CD4-positive, alpha-beta memory T cell (primary cell): ENCODE results near the gene CLMN. TPM values are rescaled to one million over a fixed set of nuclear protein-coding genes. Genes with fewer than 3 reads are reported as not detected.
"Not testable (repeated sequence)": the region's sequence is repeated elsewhere in the genome, so short reads cannot be mapped to it uniquely, and the experiment has no call there.

Experiments
- CTCF ChIA-PET: fragments of 350-600 bp; sonication (Branson Sonifier 250); formaldehyde crosslinking; loops from one replicate; lab custom pipeline; 2021; ENCODE audit warnings: inconsistent platforms; ENCODE audit not compliant: partially characterized antibody; lab: Charles Lee
- POLR2A ChIA-PET: fragments of 350-600 bp; sonication (Branson Sonifier 250); formaldehyde crosslinking; loops from one replicate; lab custom pipeline; 2021; ENCODE audit not compliant: partially characterized antibody; lab: Charles Lee
- DNase-seq, 5 donors: peaks; one replicate each; pipeline versions ENCODE4 v3.0.0 to v3.0.0-alpha.2; 2020 to 2022; ENCODE audit warnings: mixed read lengths in 1 of 5
- H3K27ac ChIP-seq: one replicate; pipeline ENCODE4 v1.7.0; 2013; ENCODE audit warnings: low read depth, low read length
- H3K27me3 ChIP-seq: 2 replicates; pipeline ENCODE4 v1.7.0; 2013; ENCODE audit warnings: mild to moderate bottlenecking, low read length, moderate library complexity; ENCODE audit not compliant: insufficient read depth
- H3K36me3 ChIP-seq: 2 replicates; pipeline ENCODE4 v1.7.0; 2013; ENCODE audit warnings: mild to moderate bottlenecking, low read length, moderate library complexity; ENCODE audit not compliant: insufficient read depth
- H3K4me1 ChIP-seq: 2 replicates; pipeline ENCODE4 v1.7.0; 2013; ENCODE audit warnings: mild to moderate bottlenecking, low read length, moderate library complexity; ENCODE audit not compliant: insufficient read depth
- H3K4me3 ChIP-seq, 2 donors: one replicate each; pipeline ENCODE4 v1.7.0; 2013; ENCODE audit warnings: low read length in 2 of 2, mild to moderate bottlenecking in 1 of 2
- H3K9me3 ChIP-seq, 2 donors: one replicate each; pipeline ENCODE4 v1.7.0; 2013; ENCODE audit warnings: low read length in 2 of 2, control low read depth in 1 of 2; ENCODE audit not compliant: control insufficient read depth in 1 of 2
- H3K27ac Mint-ChIP-seq, 7 donors: one replicate each; pipeline ENCODE4 v1.8.0; 2020 to 2021; ENCODE audit warnings: mixed read lengths in 7 of 7, mild to moderate bottlenecking in 6 of 7, inconsistent platforms in 3 of 7, moderate library complexity in 3 of 7
- H3K27me3 Mint-ChIP-seq, 2 donors: one replicate each; pipeline ENCODE4 v1.8.0; 2020 to 2021; ENCODE audit warnings: mixed read lengths in 2 of 2
- H3K36me3 Mint-ChIP-seq, 2 donors: one replicate each; pipeline ENCODE4 v1.8.0; 2020 to 2021; ENCODE audit warnings: mixed read lengths in 2 of 2, inconsistent platforms in 1 of 2, mild to moderate bottlenecking in 1 of 2
- H3K4me1 Mint-ChIP-seq, 4 donors: one replicate each; pipeline ENCODE4 v1.8.0; 2020 to 2021; ENCODE audit warnings: mixed read lengths in 4 of 4, mild to moderate bottlenecking in 1 of 4
- H3K4me3 Mint-ChIP-seq, 8 donors: one replicate each; pipeline ENCODE4 v1.8.0; 2020 to 2021; ENCODE audit warnings: mixed read lengths in 8 of 8, mild to moderate bottlenecking in 7 of 8, moderate library complexity in 6 of 8, inconsistent platforms in 3 of 8
- H3K9me3 Mint-ChIP-seq, 8 donors: one replicate each; pipeline ENCODE4 v1.8.0; 2020 to 2021; ENCODE audit warnings: mixed read lengths in 8 of 8, mild to moderate bottlenecking in 5 of 8, inconsistent platforms in 3 of 8, moderate library complexity in 1 of 8
- intact Hi-C: fragments of 100-400 bp; cut with micrococcal nuclease; formaldehyde crosslinking; loops from one replicate; pipeline ENCODE4 v1.15.1; 2023
- polyA plus RNA-seq, 2 donors: library from polyadenylated mRNA; unstranded; fragments of 300-500 nt; fragmentation: Illumina TruSeq; gene quantifications; one replicate each; pipeline ENCODE4 v1.2.3, GENCODE V29; 2021
- total RNA-seq, 2 experiments: library from RNA; stranded (reverse); gene quantifications; one replicate each; pipeline ENCODE4 v1.2.3, GENCODE V29; 2021

CLMN gene
- total and polyA plus RNA-seq, 4 experiments from 2014 or later: 0.22 to 0.70 (median 0.65) TPM; not detected in 1

- Histone ChIP-seq H3K27me3 (no peaks in the 10 kb centered on the region), H3K4me1 (no peaks in the 10 kb centered on the region), H3K4me3 (no peak overlapping the region), H3K27ac (no peak overlapping the region), H3K9me3 (no peaks in the 10 kb centered on the region), H3K36me3 (no peaks in the 10 kb centered on the region)
- Mint-ChIP-seq H3K36me3 (no peaks in the 10 kb centered on the region), H3K4me3 (no peak overlapping the region), H3K4me1 (no peaks in the 10 kb centered on the region), H3K27ac (no peak overlapping the region), H3K9me3 (peaks cover 0 to 14% (median 7%) of the 10 kb centered on the region in 8 donors), H3K27me3 (peaks cover 3 to 8% of the 10 kb centered on the region in 2 donors)
- DNase-seq: no peak
- intact Hi-C loops: no loop called here
- ChIA-PET CTCF (no interaction called here), POLR2A (no interaction called here)
These were observed 115.0 kb downstream of the CLMN start for GRCh38 chr14:95204705-95205104.

DNA sequence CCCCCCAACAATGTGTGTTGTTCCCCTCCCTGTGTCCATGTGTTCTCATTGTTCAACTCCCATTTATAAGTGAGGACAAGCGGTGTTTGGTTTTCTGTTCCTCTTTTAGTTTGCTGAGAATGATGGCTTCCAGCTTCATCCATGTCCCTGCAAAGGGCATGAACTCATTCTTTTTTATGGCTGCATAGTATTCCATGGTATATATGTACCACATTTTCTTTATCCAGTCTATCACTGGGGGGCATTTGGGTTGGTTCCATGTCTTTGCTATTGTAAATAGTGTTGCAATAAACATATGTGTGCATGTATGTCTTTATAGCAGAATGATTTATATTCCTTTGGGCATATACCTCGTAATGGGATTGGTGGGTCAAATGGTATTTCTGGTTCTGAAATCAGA lies 118.0 kb downstream of the CLMN start:
- H3K4me1 ChIP-seq, H3K27ac Mint-ChIP-seq, POLR2A ChIA-PET, intact Hi-C loops, H3K9me3 ChIP-seq, H3K4me3 ChIP-seq, H3K36me3 Mint-ChIP-seq, DNase-seq, H3K36me3 ChIP-seq, H3K4me3 Mint-ChIP-seq, H3K27me3 ChIP-seq, CTCF ChIA-PET, H3K27ac ChIP-seq, H3K4me1 Mint-ChIP-seq: not testable (repeated sequence)
- Mint-ChIP-seq H3K9me3 (peaks cover 0 to 14% (median 7%) of the 10 kb centered on the region in 8 donors), H3K27me3 (peaks cover 2 to 11% of the 10 kb centered on the region in 2 donors)

GRCh38 chr14:95200404-95200803 lies 119.3 kb downstream of the CLMN start:
- no peaks in the 10 kb centered on the region for H3K36me3 ChIP-seq
- ChIA-PET POLR2A (no interaction called here), CTCF (no interaction called here)
- H3K4me1 Mint-ChIP-seq: peaks cover 0 to 8% (median under 1%) of the 10 kb centered on the region in 4 donors
- H3K27me3 Mint-ChIP-seq: peaks cover 2 to 11% of the 10 kb centered on the region in 2 donors
- no peaks in the 10 kb centered on the region for H3K9me3 ChIP-seq
- H3K27ac ChIP-seq: no peak overlapping the region
- H3K4me1 ChIP-seq: no peaks in the 10 kb centered on the region
- intact Hi-C loops: no loop called here
- H3K9me3 Mint-ChIP-seq: peaks cover 0 to 13% (median 7%) of the 10 kb centered on the region in 8 donors
- no peak overlapping the region for H3K4me3 ChIP-seq
- H3K27me3 ChIP-seq: no peaks in the 10 kb centered on the region
- H3K27ac Mint-ChIP-seq: no peak overlapping the region
- H3K36me3 Mint-ChIP-seq: no peaks in the 10 kb centered on the region
- H3K4me3 Mint-ChIP-seq: no peak overlapping the region
- no peak for DNase-seq

- peaks cover 0 to 8% (median under 1%) of the 10 kb centered on the region in 4 donors for H3K4me1 Mint-ChIP-seq
- peaks cover 0 to 5% (median 3%) of the 10 kb centered on the region in 8 donors for H3K9me3 Mint-ChIP-seq
- no peaks in the 10 kb centered on the region for H3K9me3 ChIP-seq
- peaks cover 2 to 7% of the 10 kb centered on the region in 2 donors for H3K27me3 Mint-ChIP-seq
- H3K27me3 ChIP-seq: no peaks in the 10 kb centered on the region
- H3K27ac Mint-ChIP-seq: no peak overlapping the region
- no peak overlapping the region for H3K4me3 ChIP-seq
- intact Hi-C loops: no loop called here
- no peak for DNase-seq
- H3K27ac ChIP-seq: no peak overlapping the region
- H3K4me1 ChIP-seq: no peaks in the 10 kb centered on the region
- no peaks in the 10 kb centered on the region for H3K36me3 ChIP-seq
- ChIA-PET POLR2A (no interaction called here), CTCF (no interaction called here)
- H3K36me3 Mint-ChIP-seq: no peaks in the 10 kb centered on the region
- peak overlapping the region in 1 of 8 donors; percentile 27 for H3K4me3 Mint-ChIP-seq
These were observed 120.3 kb downstream of the CLMN start for GRCh38 chr14:95199298-95199983.

DNA sequence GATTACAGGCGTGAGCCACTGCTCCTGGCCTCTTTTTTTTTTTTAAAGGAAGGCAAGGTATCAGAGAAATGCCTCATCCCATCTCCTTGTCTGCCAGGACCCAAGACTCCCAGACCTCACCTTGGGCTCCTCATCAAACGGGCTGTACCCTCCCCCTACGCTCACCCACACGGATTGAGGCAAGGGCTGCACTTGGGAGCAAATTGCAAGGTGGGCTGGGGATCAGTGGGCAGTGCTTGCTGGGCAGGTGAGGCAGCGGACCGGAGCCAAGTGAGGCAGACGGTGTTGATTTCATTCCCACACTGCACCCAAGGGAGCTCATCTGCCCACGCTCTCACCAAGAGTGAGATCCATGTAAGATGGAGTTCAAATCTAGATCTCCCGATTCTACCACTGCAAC lies 121.4 kb downstream of the CLMN start:
- ChIA-PET CTCF (no interaction called here), POLR2A (no interaction called here)
- no peaks in the 10 kb centered on the region for H3K9me3 ChIP-seq
- no peaks in the 10 kb centered on the region for H3K36me3 Mint-ChIP-seq
- H3K36me3 ChIP-seq: no peaks in the 10 kb centered on the region
- H3K27ac Mint-ChIP-seq: no peak overlapping the region
- no peaks in the 10 kb centered on the region for H3K4me1 ChIP-seq
- H3K4me3 ChIP-seq: no peak overlapping the region
- DNase-seq: no peak
- no peaks in the 10 kb centered on the region for H3K27me3 ChIP-seq
- H3K9me3 Mint-ChIP-seq: peaks cover 0 to 3% (median 0%) of the 10 kb centered on the region in 8 donors
- H3K27me3 Mint-ChIP-seq: peaks cover under 1 to 7% of the 10 kb centered on the region in 2 donors
- no peak overlapping the region for H3K27ac ChIP-seq
- H3K4me3 Mint-ChIP-seq: no peak overlapping the region
- H3K4me1 Mint-ChIP-seq: peaks cover 0 to 8% (median under 1%) of the 10 kb centered on the region in 4 donors
- intact Hi-C loops: no loop called here

GRCh38 chr14:95197551-95197950 lies 122.2 kb downstream of the CLMN start:
- no peak overlapping the region for H3K27ac Mint-ChIP-seq
- H3K4me1 Mint-ChIP-seq: peaks cover 0 to 8% (median under 1%) of the 10 kb centered on the region in 4 donors
- no peaks in the 10 kb centered on the region for H3K36me3 ChIP-seq
- no peak overlapping the region for H3K4me3 Mint-ChIP-seq
- intact Hi-C loops: no loop called here
- H3K27me3 Mint-ChIP-seq: peaks cover 2 to 7% of the 10 kb centered on the region in 2 donors
- no peaks in the 10 kb centered on the region for H3K27me3 ChIP-seq
- no peaks in the 10 kb centered on the region for H3K36me3 Mint-ChIP-seq
- H3K4me1 ChIP-seq: no peaks in the 10 kb centered on the region
- no peak overlapping the region for H3K4me3 ChIP-seq
- H3K9me3 Mint-ChIP-seq: peaks cover 0 to 2% (median 0%) of the 10 kb centered on the region in 8 donors
- CTCF ChIA-PET: no interaction called here
- DNase-seq: no peak
- no peaks in the 10 kb centered on the region for H3K9me3 ChIP-seq
- POLR2A ChIA-PET: no interaction called here
- no peak overlapping the region for H3K27ac ChIP-seq

- H3K27me3 ChIP-seq: no peaks in the 10 kb centered on the region
- Mint-ChIP-seq H3K27ac (no peak overlapping the region), H3K36me3 (no peaks in the 10 kb centered on the region), H3K4me3 (no peak overlapping the region), H3K9me3 (peaks cover 0 to 1% (median 0%) of the 10 kb centered on the region in 8 donors), H3K4me1 (peaks cover 0 to 8% (median under 1%) of the 10 kb centered on the region in 4 donors), H3K27me3 (peaks cover 2 to 6% of the 10 kb centered on the region in 2 donors)
- no peak overlapping the region for H3K27ac ChIP-seq
- POLR2A ChIA-PET: no interaction called here
- H3K36me3 ChIP-seq: no peaks in the 10 kb centered on the region
- H3K9me3 ChIP-seq: no peaks in the 10 kb centered on the region
- intact Hi-C loops: no loop called here
- CTCF ChIA-PET: interaction anchor here (1.1 to 2.0 kb wide), 3 partner anchors 12 to 507 kb away, joined by 4 to 7 read pairs (median 7); no protein-coding TSS in a partner anchor
- no peak overlapping the region for H3K4me3 ChIP-seq
- DNase-seq: no peak
- H3K4me1 ChIP-seq: no peaks in the 10 kb centered on the region
These were observed 122.7 kb downstream of the CLMN start for GRCh38 chr14:95196826-95197545.
